Parathyroid adenoma (tissue), 2 donors: ENCODE data around the gene XRN1.
"Not testable (repeated sequence)": the region's sequence is repeated elsewhere in the genome, so short reads cannot be mapped to it uniquely, and the experiment has no call there.

Source experiments
- H2AFZ ChIP-seq: fragments of 300-600 bp; sonication (generic); one replicate; pipeline ENCODE4 v1.7.0; 2017; ENCODE audit warnings: antibody characterized with exemption, mild to moderate bottlenecking
- H3K27ac ChIP-seq: fragments of 300-600 bp; sonication (generic); one replicate; pipeline ENCODE4 v1.7.0; 2017
- H3K27me3 ChIP-seq: fragments of 300-600 bp; sonication (generic); one replicate; pipeline ENCODE4 v1.7.0; 2017; ENCODE audit warnings: low read length; ENCODE audit not compliant: control insufficient read depth, insufficient read depth
- H3K36me3 ChIP-seq: fragments of 300-600 bp; sonication (generic); one replicate; pipeline ENCODE4 v1.7.0; 2017; ENCODE audit warnings: low read length; ENCODE audit not compliant: control insufficient read depth, insufficient read depth
- H3K4me1 ChIP-seq: fragments of 300-600 bp; sonication (generic); one replicate; pipeline ENCODE4 v1.7.0; 2017; ENCODE audit warnings: control low read depth
- H3K4me2 ChIP-seq: fragments of 300-600 bp; sonication (generic); one replicate; pipeline ENCODE4 v1.7.0; 2017; ENCODE audit warnings: low read length
- H3K4me3 ChIP-seq: fragments of 300-600 bp; sonication (generic); one replicate; pipeline ENCODE4 v1.7.0; 2017; ENCODE audit warnings: low read depth, low read length
- H3K79me2 ChIP-seq: fragments of 300-600 bp; sonication (generic); one replicate; pipeline ENCODE4 v1.7.0; 2017; ENCODE audit warnings: control low read depth
- H3K9ac ChIP-seq: fragments of 300-600 bp; sonication (generic); one replicate; pipeline ENCODE4 v1.7.0; 2017; ENCODE audit warnings: mild to moderate bottlenecking
- H3K9me3 ChIP-seq: fragments of 300-600 bp; sonication (generic); one replicate; pipeline ENCODE4 v1.7.0; 2017; ENCODE audit warnings: low read length; ENCODE audit not compliant: control insufficient read depth
- CTCF ChIP-seq: fragments of 300-600 bp; sonication (generic); IDR thresholded peaks from one replicate; pipeline ENCODE4 v1.7.0; 2017; ENCODE audit warnings: antibody characterized with exemption, mild to moderate bottlenecking
- donor health status: primary hyperparathyroidism.

XRN1 gene

GRCh38 chr3:142348460-142348859, 99.4 kb downstream of the XRN1 start:
- H3K36me3 ChIP-seq, result no peaks in the 10 kb centered on the region
- H3K4me2 ChIP-seq, result no peak overlapping the region
- no peaks in the 10 kb centered on the region for H3K79me2 ChIP-seq
- no peaks in the 10 kb centered on the region for H3K4me1 ChIP-seq
- H3K9me3 ChIP-seq, result no peaks in the 10 kb centered on the region
- no peak for TF ChIP-seq CTCF
- H2AFZ ChIP-seq, result no peak overlapping the region
- no peak overlapping the region for H3K9ac ChIP-seq
- H3K4me3 ChIP-seq, result no peak overlapping the region
- no peak overlapping the region for H3K27ac ChIP-seq
- H3K27me3 ChIP-seq, result no peaks in the 10 kb centered on the region

- peaks cover 9% of the 10 kb centered on the region for H3K79me2 ChIP-seq
- H3K27me3 ChIP-seq, result no peaks in the 10 kb centered on the region
- H2AFZ ChIP-seq, result no peak overlapping the region
- no peak overlapping the region for H3K27ac ChIP-seq
- TF ChIP-seq CTCF, result no peak
- H3K4me2 ChIP-seq, result no peak overlapping the region
- no peak overlapping the region for H3K9ac ChIP-seq
- H3K36me3 ChIP-seq, result no peaks in the 10 kb centered on the region
- H3K9me3 ChIP-seq, result no peaks in the 10 kb centered on the region
- H3K4me3 ChIP-seq, result no peak overlapping the region
- H3K4me1 ChIP-seq, result no peaks in the 10 kb centered on the region
These were observed 109.8 kb downstream of the XRN1 start for GRCh38 chr3:142337994-142338393.

DNA sequence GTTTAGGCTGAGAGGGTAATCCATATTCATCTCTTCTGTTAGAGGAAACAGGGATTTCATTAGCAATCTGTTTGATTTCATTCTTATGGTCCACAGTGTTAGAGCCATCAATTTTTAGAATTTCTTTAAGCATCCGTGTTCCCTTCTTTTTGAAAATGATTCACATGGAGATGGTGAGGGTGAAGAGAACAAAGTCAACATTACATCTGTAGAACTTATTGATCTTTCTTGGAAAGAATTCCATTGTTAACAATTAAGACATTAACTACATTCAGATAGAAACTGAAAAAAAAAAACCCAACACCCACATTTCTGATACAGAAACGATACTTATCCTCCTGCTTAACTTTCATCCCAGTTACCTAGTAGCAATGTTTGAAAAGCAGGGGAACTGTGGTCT, 115.4 kb downstream of the XRN1 start:
- Histone ChIP-seq H3K4me2 (no peak overlapping the region), H3K36me3 (no peaks in the 10 kb centered on the region), H3K27ac (no peak overlapping the region), H3K4me3 (no peak overlapping the region), H2AFZ (no peak overlapping the region), H3K4me1 (no peaks in the 10 kb centered on the region), H3K9ac (no peak overlapping the region), H3K79me2 (no peaks in the 10 kb centered on the region), H3K9me3 (no peaks in the 10 kb centered on the region), H3K27me3 (no peaks in the 10 kb centered on the region)
- TF ChIP-seq CTCF, result no peak

- not testable (repeated sequence) for H3K36me3 ChIP-seq, H2AFZ ChIP-seq, H3K9ac ChIP-seq, H3K79me2 ChIP-seq, H3K27ac ChIP-seq, H3K4me3 ChIP-seq, H3K4me2 ChIP-seq, H3K9me3 ChIP-seq, H3K27me3 ChIP-seq, H3K4me1 ChIP-seq
These were observed 123.4 kb downstream of the XRN1 start for GRCh38 chr3:142324275-142324953.

- Histone ChIP-seq H3K9me3 (no peaks in the 10 kb centered on the region), H2AFZ (no peak overlapping the region), H3K4me2 (no peak overlapping the region), H3K79me2 (no peaks in the 10 kb centered on the region), H3K27me3 (no peaks in the 10 kb centered on the region), H3K4me3 (no peak overlapping the region), H3K9ac (no peak overlapping the region), H3K27ac (no peak overlapping the region), H3K4me1 (no peaks in the 10 kb centered on the region), H3K36me3 (no peaks in the 10 kb centered on the region)
- no peak for TF ChIP-seq CTCF
These were observed 127.9 kb downstream of the XRN1 start for GRCh38 chr3:142319912-142320311.
